ENCODE results near the gene GZMA. TPM values are rescaled to one million over a fixed set of nuclear protein-coding genes. Genes with fewer than 3 reads are reported as not detected.

The GZMA gene
- total RNA-seq, 1 experiment from 2014 or later, result not detected

GRCh38 chr5:55123365-55123764, 20.9 kb downstream of the GZMA start:
- Histone ChIP-seq H2BK12ac (ENCODE audit: insufficient read length, low read depth, low read length) (no peak overlapping the region), H3K27ac (ENCODE audit: insufficient read length, low read depth, low read length) (no peak overlapping the region), H2BK5ac (ENCODE audit: insufficient read length, low read length) (no peak overlapping the region), H3K4me1 (ENCODE audit: insufficient read depth, low read length) (no peaks in the 10 kb centered on the region), H4K20me1 (ENCODE audit: control insufficient read depth, insufficient read depth, insufficient read length) (no peaks in the 10 kb centered on the region), H3T11ph (ENCODE audit: low read length) (no peak overlapping the region), H2AFZ (ENCODE audit: low read length) (no peak overlapping the region), H2BK20ac (ENCODE audit: low read depth, low read length, poor library complexity, severe bottlenecking) (no peak overlapping the region), H4K5ac (ENCODE audit: insufficient read length, low read depth, low read length) (no peak overlapping the region), H3K23ac (ENCODE audit: insufficient read length, low read depth, low read length) (no peak overlapping the region), H3K27me3 (ENCODE audit: insufficient read depth, low read length) (no peaks in the 10 kb centered on the region), H3K4me2 (ENCODE audit: insufficient read depth, insufficient read length, low read length) (no peak overlapping the region), H2AK5ac (ENCODE audit: insufficient read length, low read length) (no peak overlapping the region), H3K79me2 (ENCODE audit: insufficient read depth, low read length) (no peaks in the 10 kb centered on the region), H4K91ac (ENCODE audit: insufficient read length, low read depth, low read length) (no peak overlapping the region), H4K8ac (replicated peaks; ENCODE audit: insufficient read length, low read depth, low read length) (no peak overlapping the region), H3K14ac (ENCODE audit: insufficient read depth, low read length) (no peak overlapping the region), H3K56ac (ENCODE audit: insufficient read length, low read depth, low read length) (no peak overlapping the region), H3K9me3 (ENCODE audit: control insufficient read depth, low read depth, low read length) (no peaks in the 10 kb centered on the region), H3K79me1 (ENCODE audit: insufficient read depth, low read depth, low read length, poor library complexity, severe bottlenecking) (no peaks in the 10 kb centered on the region), H3K4ac (ENCODE audit: low read depth, low read length) (no peak overlapping the region), H3K23me2 (ENCODE audit: insufficient read length, low read depth, low read length, poor library complexity, severe bottlenecking) (no peaks in the 10 kb centered on the region), H3K18ac (ENCODE audit: insufficient read length, low read depth, low read length) (no peak overlapping the region), H3K9ac (ENCODE audit: extremely low read depth, insufficient read length, low read length) (no peak overlapping the region), H2BK15ac (ENCODE audit: low read depth, low read length) (no peak overlapping the region), H2BK120ac (ENCODE audit: low read depth, low read length, poor library complexity, severe bottlenecking) (no peak overlapping the region)
- no CpG with 5 or more reads among the region's 3 CpGs for WGBS (ENCODE audit: extremely low coverage, insufficient read length, low lambda C conversion rate)
- no peaks in the 10 kb centered on the region for H3K27me3 Mint-ChIP-seq (ENCODE audit: low read depth)
- H3K27ac Mint-ChIP-seq, result no peak overlapping the region
- no peak for DNase-seq
- peaks cover 4 to 5% of the 10 kb centered on the region in 2 experiments; a peak in 3 of 4 replicates for H3K4me1 Mint-ChIP-seq
- no peaks in the 10 kb centered on the region for H3K9me3 Mint-ChIP-seq
- TF ChIP-seq, protein P1, sequence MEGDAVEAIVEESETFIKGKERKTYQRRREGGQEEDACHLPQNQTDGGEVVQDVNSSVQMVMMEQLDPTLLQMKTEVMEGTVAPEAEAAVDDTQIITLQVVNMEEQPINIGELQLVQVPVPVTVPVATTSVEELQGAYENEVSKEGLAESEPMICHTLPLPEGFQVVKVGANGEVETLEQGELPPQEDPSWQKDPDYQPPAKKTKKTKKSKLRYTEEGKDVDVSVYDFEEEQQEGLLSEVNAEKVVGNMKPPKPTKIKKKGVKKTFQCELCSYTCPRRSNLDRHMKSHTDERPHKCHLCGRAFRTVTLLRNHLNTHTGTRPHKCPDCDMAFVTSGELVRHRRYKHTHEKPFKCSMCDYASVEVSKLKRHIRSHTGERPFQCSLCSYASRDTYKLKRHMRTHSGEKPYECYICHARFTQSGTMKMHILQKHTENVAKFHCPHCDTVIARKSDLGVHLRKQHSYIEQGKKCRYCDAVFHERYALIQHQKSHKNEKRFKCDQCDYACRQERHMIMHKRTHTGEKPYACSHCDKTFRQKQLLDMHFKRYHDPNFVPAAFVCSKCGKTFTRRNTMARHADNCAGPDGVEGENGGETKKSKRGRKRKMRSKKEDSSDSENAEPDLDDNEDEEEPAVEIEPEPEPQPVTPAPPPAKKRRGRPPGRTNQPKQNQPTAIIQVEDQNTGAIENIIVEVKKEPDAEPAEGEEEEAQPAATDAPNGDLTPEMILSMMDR (conservative IDR thresholded peaks at IDR 0.05), result no peak
- no peaks in the 10 kb centered on the region for H3K36me3 Mint-ChIP-seq (ENCODE audit: insufficient read depth in 1 of 3, low read depth in 3 of 3)
- H3K4me3 Mint-ChIP-seq, result no peak overlapping the region
